Spleen (tissue), 11 donors: ENCODE measurements around the gene GLYATL1. TPM values are rescaled to one million over a fixed set of nuclear protein-coding genes. Genes with fewer than 3 reads are reported as not detected.

Source experiments
- DNase-seq: peaks from one replicate; pipeline ENCODE4 v3.0.0-alpha.2; 2020
- H3K27ac ChIP-seq, 8 donors: fragments of 200-600 bp; sonication (generic) in 7 of 8; 1 replicate in 4 of 8; 2 replicates in 4 of 8; pipeline versions ENCODE4 v1.5.0 to v1.8.0; 2016 to 2021; ENCODE audit warnings: inconsistent platforms in 4 of 8, mild to moderate bottlenecking in 4 of 8, moderate library complexity in 1 of 8
- H3K27me3 ChIP-seq, 7 donors: fragments of 200-600 bp; sonication (generic) in 6 of 7; replicated peaks in 1 of 7; 1 replicate in 4 of 7; 2 replicates in 3 of 7; pipeline versions ENCODE4 v1.5.0 to v1.8.0; 2016 to 2021; ENCODE audit warnings: inconsistent platforms in 3 of 7, mild to moderate bottlenecking in 1 of 7
- H3K36me3 ChIP-seq, 6 donors: fragments of 200-600 bp; sonication (generic) in 5 of 6; 1 replicate in 4 of 6; 2 replicates in 2 of 6; pipeline versions ENCODE4 v1.5.0 to v1.8.0; 2016 to 2021; ENCODE audit warnings: inconsistent platforms in 2 of 6
- H3K4me1 ChIP-seq, 6 donors: fragments of 200-600 bp; sonication (generic) in 5 of 6; 1 replicate in 3 of 6; 2 replicates in 3 of 6; pipeline versions ENCODE4 v1.5.0 to v1.8.0; 2016 to 2021; ENCODE audit warnings: inconsistent platforms in 3 of 6
- H3K4me3 ChIP-seq, 8 donors: fragments of 200-600 bp; sonication (generic) in 7 of 8; 1 replicate in 4 of 8; 2 replicates in 4 of 8; pipeline versions ENCODE4 v1.5.0 to v1.8.0; 2016 to 2021; ENCODE audit warnings: inconsistent platforms in 4 of 8, mild to moderate bottlenecking in 4 of 8, moderate library complexity in 2 of 8
- H3K9me3 ChIP-seq, 8 donors: fragments of 200-600 bp; sonication (generic) in 7 of 8; 1 replicate in 4 of 8; 2 replicates in 4 of 8; pipeline versions ENCODE4 v1.5.0 to v1.8.0; 2016 to 2021; ENCODE audit warnings: inconsistent platforms in 4 of 8
- CTCF ChIP-seq, 11 experiments: fragments of 200-600 bp in 7 of 11; fragments of 450-650 bp in 4 of 11; sonication (generic) in 4 of 11; IDR thresholded peaks in 8 of 11; conservative IDR thresholded peaks in 3 of 11; 1 replicate in 7 of 11; 2 replicates in 4 of 11; pipeline versions ENCODE4 v1.4.0 to v1.8.0; 2016 to 2021; ENCODE audit warnings: antibody characterized with exemption in 11 of 11, inconsistent platforms in 4 of 11, mild to moderate bottlenecking in 1 of 11
- POLR2A ChIP-seq, 3 donors: fragments of 450-650 bp; IDR thresholded peaks; one replicate each; pipeline ENCODE4 v1.5.1; 2017; ENCODE audit warnings: antibody characterized with exemption in 3 of 3, mild to moderate bottlenecking in 1 of 3
- POLR2AphosphoS5 ChIP-seq, 3 donors: sonication (generic); formaldehyde crosslinking; IDR thresholded peaks; one replicate each; pipeline ENCODE4 v1.5.1; 2017; ENCODE audit warnings: antibody characterized with exemption in 3 of 3
- WGBS, 5 donors: extraction: QIAGEN DNeasy Blood & Tissue Kit in 3 of 5; methylation state at CpG; one replicate each; pipeline versions ENCODE4 v1.1.5 to v1.1.7; 2013 to 2018; 5-methylcytosine and 5-hydroxymethylcytosine counted together
- intact Hi-C: fragments of 100-400 bp; cut with DNase I; formaldehyde crosslinking; loops from one replicate; pipeline ENCODE4 v1.15.0; 2023; ENCODE audit warnings: low total_unique reads
- polyA plus RNA-seq, 3 donors: library from polyadenylated mRNA; stranded (reverse); fragments of 200-250 nt; gene quantifications; one replicate each; pipeline ENCODE4 v1.2.1, GENCODE V29; 2013
- total RNA-seq, 7 donors: library from RNA; depleted of rRNA in 3 of 7; stranded (reverse); fragments of >200 nt in 3 of 7; fragmentation: NEBNext Ultra II Directional in 4 of 7; extraction: Animal tissue kit (Norgen Biotek cat#: 25700) in 4 of 7; gene quantifications; one replicate each; pipeline versions ENCODE4 v1.1.0 to v1.2.1, GENCODE V29; 2016 to 2021
- donor health status: healthy with polysubstance abuse.
- donor health status: DM: no; HTN: no; CAD: no; lungs with moderate emphysema.
- donor health status: DM: no; HTN: no; CAD: no.
- donor health status: Bipolar disorder and iron deficiency.
- donor health status: healthy.
- donor health status: DM: no; HTN: no; CAD: no.
- donor health status: DM: yes; HTN: yes; CAD: no.

Gene GLYATL1
- total and polyA plus RNA-seq, 10 donors, result not detected

- WGBS, 5 donors, result 87 to 95% (median 94%) methylated on average over 1 of the region's 1 CpG
- H3K36me3 ChIP-seq, result no peaks in the 10 kb centered on the region
- intact Hi-C loops, result no loop called here
Measured at GRCh38 chr11:58940028-58940427, 740 bp downstream of the GLYATL1 start.

DNA sequence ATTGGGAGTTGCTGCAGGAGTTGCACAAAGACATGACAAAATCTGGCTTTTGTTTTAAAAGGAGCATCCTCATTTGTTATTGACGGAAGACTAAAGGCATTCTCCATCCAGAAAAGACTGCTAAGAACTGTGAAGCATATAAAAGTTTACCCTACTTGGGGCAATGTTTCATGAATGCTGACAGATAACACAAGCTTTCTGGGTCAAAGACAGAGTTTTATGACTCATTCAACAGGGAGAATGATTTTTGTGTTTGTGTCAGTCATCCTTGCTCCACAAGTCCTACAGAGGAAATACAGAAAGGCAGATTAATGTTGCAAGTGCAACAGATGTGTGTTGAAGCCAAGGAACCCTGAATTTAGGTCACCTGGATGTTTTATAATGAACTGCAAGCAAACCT is 2.5 kb downstream of the GLYATL1 start:
- no peak overlapping the region for H3K27ac ChIP-seq
- no peak for DNase-seq
- H3K27me3 ChIP-seq, result no peaks in the 10 kb centered on the region
- intact Hi-C loops, result no loop called here
- no peaks in the 10 kb centered on the region for H3K36me3 ChIP-seq
- no peak overlapping the region for H3K4me3 ChIP-seq
- no peaks in the 10 kb centered on the region for H3K4me1 ChIP-seq
- H3K9me3 ChIP-seq, result no peaks in the 10 kb centered on the region
- TF ChIP-seq POLR2A (IDR thresholded peaks at IDR 0.05), result no peak
- TF ChIP-seq POLR2AphosphoS5 (IDR thresholded peaks at IDR 0.05), result no peak
- TF ChIP-seq CTCF (IDR thresholded peaks at IDR 0.05 in 8 of 11, conservative IDR thresholded peaks at IDR 0.05 in 3 of 11), result no peak
- WGBS, 5 donors, result 85 to 97% (median 95%) methylated on average over 1 of the region's 1 CpG

More at GRCh38 chr11:58940028-58940427, 740 bp downstream of the GLYATL1 start:
- Histone ChIP-seq H3K9me3 (no peaks in the 10 kb centered on the region), H3K27me3 (no peaks in the 10 kb centered on the region), H3K27ac (no peak overlapping the region), H3K4me1 (no peaks in the 10 kb centered on the region), H3K4me3 (no peak overlapping the region)
- no peak for DNase-seq
- no peak for TF ChIP-seq CTCF (IDR thresholded peaks at IDR 0.05 in 8 of 11, conservative IDR thresholded peaks at IDR 0.05 in 3 of 11)
- TF ChIP-seq POLR2AphosphoS5 (IDR thresholded peaks at IDR 0.05), result no peak
- no peak for TF ChIP-seq POLR2A (IDR thresholded peaks at IDR 0.05)

- intact Hi-C loops, result no loop called here
- Histone ChIP-seq H3K4me3 (no peak overlapping the region), H3K4me1 (no peaks in the 10 kb centered on the region)
Measured at GRCh38 chr11:58945663-58946062, 6.4 kb downstream of the GLYATL1 start.

DNA sequence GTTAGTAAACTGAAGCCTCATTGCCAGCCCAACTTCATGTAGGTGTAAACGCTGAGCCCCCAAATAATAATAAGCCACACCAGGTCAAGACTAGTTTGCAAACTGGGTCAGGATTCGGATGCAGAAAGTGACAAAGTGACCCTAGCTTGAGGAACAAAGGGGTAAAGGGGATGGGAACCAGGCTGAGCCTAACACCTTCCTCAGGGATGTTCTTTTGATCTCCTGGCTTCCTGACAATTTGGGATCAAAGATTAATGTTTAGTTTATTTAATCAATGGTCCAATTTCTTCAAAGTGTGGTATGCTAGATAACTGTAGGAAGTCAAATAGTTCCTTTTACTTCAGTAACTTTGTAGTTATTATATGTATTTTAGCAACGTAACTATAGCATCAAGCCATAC is 9.9 kb downstream of the GLYATL1 start:
- no peaks in the 10 kb centered on the region for H3K9me3 ChIP-seq
- no peak overlapping the region for H3K4me3 ChIP-seq
- H3K27ac ChIP-seq, result no peak overlapping the region
- no peaks in the 10 kb centered on the region for H3K36me3 ChIP-seq
- no peaks in the 10 kb centered on the region for H3K4me1 ChIP-seq
- intact Hi-C loops, result no loop called here
- no peaks in the 10 kb centered on the region for H3K27me3 ChIP-seq
- no peak for DNase-seq
- 72 to 84% (median 84%) methylated on average over 3 of the region's 3 CpGs for WGBS, 5 donors
- TF ChIP-seq POLR2AphosphoS5 (IDR thresholded peaks at IDR 0.05) (no peak), POLR2A (IDR thresholded peaks at IDR 0.05) (no peak), CTCF (IDR thresholded peaks at IDR 0.05 in 8 of 11, conservative IDR thresholded peaks at IDR 0.05 in 3 of 11) (no peak)

More at GRCh38 chr11:58945663-58946062, 6.4 kb downstream of the GLYATL1 start:
- DNase-seq, result no peak
- no peaks in the 10 kb centered on the region for H3K27me3 ChIP-seq
- TF ChIP-seq POLR2A (IDR thresholded peaks at IDR 0.05) (no peak), CTCF (IDR thresholded peaks at IDR 0.05 in 8 of 11, conservative IDR thresholded peaks at IDR 0.05 in 3 of 11) (no peak), POLR2AphosphoS5 (IDR thresholded peaks at IDR 0.05) (no peak)
- H3K36me3 ChIP-seq, result no peaks in the 10 kb centered on the region
- H3K27ac ChIP-seq, result no peak overlapping the region
- no peaks in the 10 kb centered on the region for H3K9me3 ChIP-seq
